Hematopoietic multipotent progenitor cell treated with erythropoietin and hydrocortisone succinate and interleukin-3 and kit ligand, for 15 days (in vitro differentiated cells): ENCODE results near the gene LNPEP.

Experiments
- DNase-seq: peaks from one replicate; pipeline ENCODE4 v3.0.0-alpha.2; 2015; ENCODE audit warnings: low spot score

LNPEP gene

GRCh38 chr5:97000391-97000790 is 64.5 kb downstream of the LNPEP start:
- no peak for DNase-seq

- DNase-seq: no peak
Measured at GRCh38 chr5:97002983-97003382, 67.1 kb downstream of the LNPEP start.

- DNase-seq: no peak
Measured at GRCh38 chr5:97004423-97005060, 68.7 kb downstream of the LNPEP start.

- DNase-seq: no peak
Measured at GRCh38 chr5:97006454-97007060, 70.7 kb downstream of the LNPEP start.

GRCh38 chr5:97009212-97009898 is 73.5 kb downstream of the LNPEP start:
- DNase-seq: peak; percentile 13

- DNase-seq: no peak
Measured at GRCh38 chr5:97009921-97010320, 74.0 kb downstream of the LNPEP start.

- no peak for DNase-seq
Measured at GRCh38 chr5:97010606-97011005, 74.7 kb downstream of the LNPEP start.

GRCh38 chr5:97011567-97011966 is 75.7 kb downstream of the LNPEP start:
- DNase-seq: no peak

GRCh38 chr5:97019435-97020117 is 83.7 kb downstream of the LNPEP start:
- DNase-seq: no peak

GRCh38 chr5:97021416-97021815 is 85.5 kb downstream of the LNPEP start:
- DNase-seq: no peak

- DNase-seq: no peak
Measured at GRCh38 chr5:97022898-97023297, 87.0 kb downstream of the LNPEP start.

- no peak for DNase-seq
Measured at GRCh38 chr5:97026721-97027120, 90.8 kb downstream of the LNPEP start.

GRCh38 chr5:97037819-97038218 is 101.9 kb downstream of the LNPEP start:
- no peak for DNase-seq

- DNase-seq: no peak
Measured at GRCh38 chr5:97041239-97041638, 105.4 kb downstream of the LNPEP start.

- DNase-seq: no peak
Measured at GRCh38 chr5:97042996-97043395, 107.1 kb downstream of the LNPEP start.

- no peak for DNase-seq
Measured at GRCh38 chr5:97043511-97043910, 107.6 kb downstream of the LNPEP start.

GRCh38 chr5:97044052-97044451 is 108.2 kb downstream of the LNPEP start:
- no peak for DNase-seq

GRCh38 chr5:97046270-97046982 is 110.5 kb downstream of the LNPEP start:
- no peak for DNase-seq

- DNase-seq: no peak
Measured at GRCh38 chr5:97047076-97047475, 111.2 kb downstream of the LNPEP start.

GRCh38 chr5:97049175-97049574 is 113.3 kb downstream of the LNPEP start:
- no peak for DNase-seq

GRCh38 chr5:97056263-97056662 is 120.4 kb downstream of the LNPEP start:
- no peak for DNase-seq

- DNase-seq: no peak
Measured at GRCh38 chr5:97062046-97062445, 126.2 kb downstream of the LNPEP start.
